GM12873 (cell line): Measurements from ENCODE around the gene PFDN6.

Experiments
- CTCF ChIP-seq: IDR thresholded peaks from 2 replicates; pipeline ENCODE4 v1.5.1; 2012; ENCODE audit warnings: low read depth, mild to moderate bottlenecking, moderate library complexity, low read length, control low read depth; ENCODE audit not compliant: insufficient read depth; ENCODE audit errors: missing control alignments

Gene PFDN6

GRCh38 chr6:33319939-33320314 is 30.5 kb downstream of the PFDN6 start:
- TF ChIP-seq CTCF: no peak

GRCh38 chr6:33320315-33321181 is 31.1 kb downstream of the PFDN6 start:
- no peak for TF ChIP-seq CTCF

- no peak for TF ChIP-seq CTCF
Observed at GRCh38 chr6:33321227-33321626, 31.8 kb downstream of the PFDN6 start.

GRCh38 chr6:33323623-33323948 is 34.2 kb downstream of the PFDN6 start:
- no peak for TF ChIP-seq CTCF

- TF ChIP-seq CTCF: no peak
Observed at GRCh38 chr6:33324125-33324524, 34.7 kb downstream of the PFDN6 start.

- TF ChIP-seq CTCF: no peak
Observed at GRCh38 chr6:33329058-33329457, 39.7 kb downstream of the PFDN6 start.

GRCh38 chr6:33330736-33331135 is 41.3 kb downstream of the PFDN6 start:
- TF ChIP-seq CTCF: no peak
